GM12878 (cell line): ENCODE data around the gene OSER1. TPM values are rescaled to one million over a fixed set of nuclear protein-coding genes. Genes with fewer than 3 reads are reported as not detected.

Source experiments
- ATAC-seq: fragments of 200-7000 bp; cut with Tn5 transposase; 3 replicates; pipeline ENCODE4 v1.9.1; 2020; ENCODE audit warnings: mild to moderate bottlenecking, moderate library complexity
- BruUV-seq: library from RNA; stranded (reverse); fragments of 400-500 nt; replicated peaks from 2 replicates; lab custom pipeline; 2021; lab: Mats Ljungman, UMichigan
- CTCF ChIA-PET: fragments of 300-600 bp; sonication (Branson Sonifier 250); formaldehyde crosslinking; extraction: SDS; loops from one replicate; lab custom pipeline; 2021; ENCODE audit warnings: inconsistent platforms; lab: Yijun Ruan, JAX
- POLR2A ChIA-PET: fragments of 350-600 bp; formaldehyde crosslinking; extraction: SDS; loops from one replicate; lab custom pipeline; 2021; ENCODE audit warnings: inconsistent platforms; lab: Charles Lee
- RAD21 ChIA-PET: fragments of 300-600 bp; sonication (Branson Sonifier 250); formaldehyde crosslinking; loops from one replicate; lab custom pipeline; 2023; ENCODE audit warnings: antibody characterized with exemption; ENCODE audit not compliant: unreplicated experiment; lab: Charles Lee
- SMC1A ChIA-PET: fragments of 300-600 bp; sonication (Branson Sonifier 250); formaldehyde crosslinking; loops from one replicate; lab custom pipeline; 2023; ENCODE audit not compliant: unreplicated experiment, uncharacterized antibody; lab: Charles Lee
- DNase-seq: peaks from one replicate; pipeline ENCODE4 v3.0.0-alpha.2; 2011; ENCODE audit warnings: low read depth, low spot score
- FAIRE-seq: peaks from 3 replicates; lab custom pipeline; 2011; peaks lifted over from hg19 to GRCh38; lab: Jason Lieb, UNC
- H2AFZ ChIP-seq: 2 replicates; pipeline ENCODE4 v1.6.0; 2011; ENCODE audit warnings: low read depth, low read length, control low read depth; ENCODE audit not compliant: control insufficient read depth
- H3K27ac ChIP-seq: 2 replicates; pipeline ENCODE4 v1.5.1; 2011; ENCODE audit warnings: control low read depth; ENCODE audit not compliant: control insufficient read depth, insufficient read depth
- H3K27me3 ChIP-seq, 2 experiments: replicated peaks in 1 of 2; 2 replicates each; pipeline versions ENCODE4 v1.6.0 to v1.6.1; 2011; ENCODE audit warnings: low read length in 1 of 2; ENCODE audit not compliant: control insufficient read depth in 2 of 2, insufficient read depth in 2 of 2
- H3K36me3 ChIP-seq, 2 experiments: 2 replicates each; pipeline ENCODE4 v1.5.1; 2011; ENCODE audit warnings: low read length in 1 of 2; ENCODE audit not compliant: control insufficient read depth in 2 of 2, insufficient read depth in 2 of 2
- H3K4me1 ChIP-seq: 2 replicates; pipeline ENCODE4 v1.6.1; 2011; ENCODE audit warnings: mild to moderate bottlenecking, low read length, moderate library complexity, mixed read lengths; ENCODE audit not compliant: control insufficient read depth, insufficient read depth
- H3K4me2 ChIP-seq: 2 replicates; pipeline ENCODE4 v1.6.0; 2011; ENCODE audit warnings: control low read depth; ENCODE audit not compliant: control insufficient read depth, insufficient read depth
- H3K4me3 ChIP-seq: fragments of 200-600 bp; sonication (generic); 2 replicates; pipeline ENCODE4 v1.5.1; 2016
- H3K79me2 ChIP-seq: 2 replicates; pipeline ENCODE4 v1.6.0; 2011; ENCODE audit warnings: low read length; ENCODE audit not compliant: control insufficient read depth, insufficient read depth
- H3K9ac ChIP-seq: 2 replicates; pipeline ENCODE4 v1.8.0; 2011; ENCODE audit warnings: low read length, control low read depth, mixed read lengths; ENCODE audit not compliant: control insufficient read depth, insufficient read depth
- H3K9me3 ChIP-seq: replicated peaks from 3 replicates; pipeline ENCODE4 v1.5.1; 2011; ENCODE audit warnings: mild to moderate bottlenecking, low read length; ENCODE audit not compliant: control insufficient read depth, insufficient read depth
- H4K20me1 ChIP-seq: 2 replicates; pipeline ENCODE4 v1.6.0; 2011; ENCODE audit not compliant: control insufficient read depth, insufficient read depth
- E4F1 ChIP-seq: fragments of 450-650 bp; IDR thresholded peaks from 2 replicates; pipeline ENCODE4 v1.6.1; 2018; ENCODE audit warnings: borderline replicate concordance, mild to moderate bottlenecking; ENCODE audit not compliant: partially characterized antibody
- EED ChIP-seq: sonication (generic); IDR thresholded peaks from 2 replicates; pipeline ENCODE4 v1.6.1; 2016; ENCODE audit warnings: antibody characterized with exemption, low read depth
- FOS ChIP-seq: IDR thresholded peaks from 3 replicates; pipeline ENCODE4 v1.6.1; 2011; ENCODE audit warnings: borderline replicate concordance; ENCODE audit not compliant: insufficient read length; ENCODE audit errors: extremely low read depth
- JUNB ChIP-seq: IDR thresholded peaks from 2 replicates; pipeline ENCODE4 v1.6.1; 2016; ENCODE audit warnings: antibody characterized with exemption, mild to moderate bottlenecking
- KLF5 ChIP-seq: fragments of 450-650 bp; IDR thresholded peaks from 2 replicates; pipeline ENCODE4 v1.6.1; 2014; ENCODE audit warnings: mild to moderate bottlenecking; ENCODE audit not compliant: partially characterized antibody
- POLR2AphosphoS5 ChIP-seq: IDR thresholded peaks from 2 replicates; pipeline ENCODE4 v1.6.1; 2011; ENCODE audit warnings: mild to moderate bottlenecking, low read length, inconsistent platforms
- SPI1 ChIP-seq: IDR thresholded peaks from 2 replicates; pipeline ENCODE4 v1.6.1; 2011; ENCODE audit warnings: low read depth, mild to moderate bottlenecking, low read length, moderate library complexity, borderline replicate concordance; ENCODE audit not compliant: insufficient read depth
- SREBF2 ChIP-seq: IDR thresholded peaks from 2 replicates; pipeline ENCODE4 v1.6.1; 2012; ENCODE audit warnings: mild to moderate bottlenecking, low read length
- SRF ChIP-seq, 2 experiments: IDR thresholded peaks; 2 replicates each; pipeline ENCODE4 v1.6.1; 2011; ENCODE audit warnings: low read depth in 2 of 2, low read length in 2 of 2, mild to moderate bottlenecking in 1 of 2, moderate library complexity in 1 of 2
- SUPT20H ChIP-seq: IDR thresholded peaks from 2 replicates; pipeline ENCODE4 v1.6.1; 2011; ENCODE audit warnings: low read depth, mild to moderate bottlenecking, low read length, moderate library complexity, borderline replicate concordance; ENCODE audit not compliant: control insufficient read depth
- TBL1XR1 ChIP-seq: IDR thresholded peaks from 2 replicates; pipeline ENCODE4 v1.6.1; 2012; ENCODE audit warnings: low read depth, low read length, improper control_type of control experiment
- ZBTB4 ChIP-seq: fragments of 450-650 bp; formaldehyde crosslinking; IDR thresholded peaks from 2 replicates; pipeline ENCODE4 v1.4.0; 2022; ENCODE audit warnings: mild to moderate bottlenecking, moderate library complexity
- WGBS: methylation state at CpG from one replicate; pipeline ENCODE4 v1.1.6; 2016; ENCODE audit warnings: low lambda C conversion rate; ENCODE audit not compliant: insufficient replicate concordance, insufficient coverage; ENCODE audit errors: missing lambda C conversion rate; 5-methylcytosine and 5-hydroxymethylcytosine counted together
- in situ Hi-C: fragments of 300-500 bp; cut with MboI; formaldehyde crosslinking; loops from 9 replicates; pipeline ENCODE4 v1.14.3; 2018; ENCODE audit warnings: mixed read lengths
- intact Hi-C: fragments of 100-400 bp; cut with micrococcal nuclease; formaldehyde crosslinking; loops from one replicate; pipeline ENCODE4 v1.14.2; 2022; ENCODE audit not compliant: unreplicated experiment
- polyA plus RNA-seq, 11 experiments: library from polyadenylated mRNA; depleted of rRNA in 4 of 11; unstranded in 6 of 11; stranded (reverse) in 5 of 11; fragments of >200 nt; fragmentation: Nextera tagmentation in 4 of 11; fragmentation: Illumina TruSeq in 1 of 11; extraction: Ambion mirVana in 4 of 11; extraction: Trizol in 1 of 11; gene quantifications; 1 replicate in 1 of 11; 2 replicates in 10 of 11; pipeline versions ENCODE4 v1.2.1 to v1.2.3, GENCODE V29; 2011 to 2016; ENCODE audit warnings: inconsistent platforms in 2 of 11, missing spikeins in 2 of 11, low read depth in 1 of 11
- total RNA-seq, 4 experiments: library from RNA; depleted of rRNA in 3 of 4; stranded (reverse); fragments of >200 nt in 3 of 4; fragmentation: Illumina TruSeq in 1 of 4; extraction: Trizol in 1 of 4; gene quantifications; 2 replicates each; pipeline versions ENCODE4 v1.2.1 to v1.2.3, GENCODE V29; 2013 to 2021
- TF ChIP-seq, protein P1 (sequence below): fragments of 450-650 bp; IDR thresholded peaks from 2 replicates; pipeline ENCODE4 v1.6.1; 2014; ENCODE audit warnings: mild to moderate bottlenecking

Gene OSER1
- total and polyA plus RNA-seq, 10 of the 15 experiments (the other 5 are each of a cell fraction or from before 2014, with no cell fraction given) = 19.3 to 63.8 (median 28.4) TPM

- Histone ChIP-seq H3K4me1 (no peaks in the 10 kb centered on the region), H3K9me3 (no peaks in the 10 kb centered on the region), H3K36me3 (no peaks in the 10 kb centered on the region), H3K79me2 (no peaks in the 10 kb centered on the region), H3K27me3 (peaks cover 0 to 3% of the 10 kb centered on the region in 2 experiments; a peak in 1 of 4 replicates)
- intact Hi-C loops = loop anchor here (5.0 to 10.0 kb wide), 2 partner anchors 53 to 640 kb away; no protein-coding TSS in a partner anchor
- TF ChIP-seq SUPT20H (no peak), TBL1XR1 (no peak), SPI1 (no peak), POLR2AphosphoS5 (no peak), FOS (no peak), E4F1 (no peak), SREBF2 (no peak), KLF5 (no peak), SRF (IDR thresholded peaks at IDR 0.05; ENCODE audit: low read depth in 2 of 2, low read length in 2 of 2) (no peak), ZBTB4 (CRISPR knock-in tag) (no peak), EED (no peak), JUNB (no peak)
- TF ChIP-seq, protein P1, sequence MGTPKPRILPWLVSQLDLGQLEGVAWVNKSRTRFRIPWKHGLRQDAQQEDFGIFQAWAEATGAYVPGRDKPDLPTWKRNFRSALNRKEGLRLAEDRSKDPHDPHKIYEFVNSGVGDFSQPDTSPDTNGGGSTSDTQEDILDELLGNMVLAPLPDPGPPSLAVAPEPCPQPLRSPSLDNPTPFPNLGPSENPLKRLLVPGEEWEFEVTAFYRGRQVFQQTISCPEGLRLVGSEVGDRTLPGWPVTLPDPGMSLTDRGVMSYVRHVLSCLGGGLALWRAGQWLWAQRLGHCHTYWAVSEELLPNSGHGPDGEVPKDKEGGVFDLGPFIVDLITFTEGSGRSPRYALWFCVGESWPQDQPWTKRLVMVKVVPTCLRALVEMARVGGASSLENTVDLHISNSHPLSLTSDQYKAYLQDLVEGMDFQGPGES = no peak
- TF ChIP-seq, all 136 proteins: peak for 0
- RAD21 ChIA-PET = interaction anchor here (1.1 kb wide), 1 partner anchor 15 kb away, joined by 3 read pairs; no protein-coding TSS in a partner anchor
- Histone ChIP-seq H3K27ac (no peak overlapping the region), H3K4me2 (no peak overlapping the region), H3K4me3 (no peak overlapping the region), H3K9ac (no peak overlapping the region), H2AFZ (no peak overlapping the region), H4K20me1 (no peaks in the 10 kb centered on the region)
- WGBS = 59% methylated on average over 13 of the region's 13 CpGs
- in situ Hi-C loops = no loop called here
- POLR2A ChIA-PET = no interaction called here
- CTCF ChIA-PET = interaction anchor here (4.7 kb wide), 1 partner anchor 58 kb away, joined by 17 read pairs; no protein-coding TSS in a partner anchor
- BruUV-seq = no TSS peak
- SMC1A ChIA-PET = no interaction called here
- FAIRE-seq (no peak), DNase-seq (no peak), ATAC-seq (no peak)
These were observed 35.4 kb downstream of the OSER1 start for GRCh38 chr20:44174996-44175765.
